ENCODE measurements around the gene RPL37. TPM values are rescaled to one million over a fixed set of nuclear protein-coding genes. Genes with fewer than 3 reads are reported as not detected.
"Not testable (repeated sequence)": the region's sequence is repeated elsewhere in the genome, so short reads cannot be mapped to it uniquely, and the experiment has no call there.

Gene RPL37
- total RNA-seq, 1 experiment from 2014 or later = 145 TPM

DNA sequence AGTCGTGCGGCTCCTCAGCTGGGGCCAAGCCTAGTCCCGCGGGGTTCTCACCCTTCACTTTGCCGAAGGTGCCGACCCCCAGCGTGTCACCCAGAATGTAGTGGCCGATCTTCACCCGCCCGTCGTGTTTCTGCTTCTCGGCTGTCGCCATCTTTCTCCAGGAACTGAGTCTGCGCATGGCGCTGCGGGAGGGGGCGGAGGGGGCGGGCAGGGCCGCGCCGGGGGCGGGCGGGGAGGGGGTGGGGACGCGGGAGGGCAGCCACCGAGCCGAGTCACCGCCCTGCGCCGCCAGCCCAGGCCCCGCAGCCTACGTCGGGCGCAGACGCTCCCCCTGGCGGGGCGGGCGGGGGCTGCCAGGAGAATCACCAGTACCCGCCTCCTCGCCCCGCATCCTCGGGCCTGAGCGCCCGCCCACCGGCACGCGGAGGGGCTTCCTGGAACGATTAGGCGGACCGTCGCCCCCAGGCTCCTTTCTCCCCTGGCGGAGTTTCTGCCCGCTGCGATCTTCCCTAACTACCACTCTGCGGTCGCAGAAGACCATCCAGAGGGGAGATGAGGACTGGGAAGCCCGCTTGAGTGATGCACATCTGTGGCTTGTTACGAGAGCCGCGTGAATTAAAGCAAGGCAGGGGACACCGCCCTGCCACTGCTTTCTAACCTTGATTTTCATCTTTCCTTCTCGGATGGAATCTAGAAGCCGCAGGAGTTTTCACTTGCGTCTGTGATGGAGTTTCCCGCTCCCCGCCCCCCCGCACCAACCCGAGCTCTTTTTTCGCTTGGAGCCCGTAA lies 36.8 kb downstream of the RPL37 start, which contains the start of gene PRKAA1:
Gene PRKAA1 (minus strand): TSS at position 363 of the 789 bp plus-strand sequence. CDS start 185 bp downstream, at position 178.
- DNase-seq (ENCODE audit: low read depth in 1 of 2, low spot score in 2 of 2) = peak; percentile 89 to 93
- Histone ChIP-seq H3K4me1 (replicated peaks) (peaks cover 11% of the 10 kb centered on the region), H3K27me3 (replicated peaks) (no peaks in the 10 kb centered on the region)

DNA sequence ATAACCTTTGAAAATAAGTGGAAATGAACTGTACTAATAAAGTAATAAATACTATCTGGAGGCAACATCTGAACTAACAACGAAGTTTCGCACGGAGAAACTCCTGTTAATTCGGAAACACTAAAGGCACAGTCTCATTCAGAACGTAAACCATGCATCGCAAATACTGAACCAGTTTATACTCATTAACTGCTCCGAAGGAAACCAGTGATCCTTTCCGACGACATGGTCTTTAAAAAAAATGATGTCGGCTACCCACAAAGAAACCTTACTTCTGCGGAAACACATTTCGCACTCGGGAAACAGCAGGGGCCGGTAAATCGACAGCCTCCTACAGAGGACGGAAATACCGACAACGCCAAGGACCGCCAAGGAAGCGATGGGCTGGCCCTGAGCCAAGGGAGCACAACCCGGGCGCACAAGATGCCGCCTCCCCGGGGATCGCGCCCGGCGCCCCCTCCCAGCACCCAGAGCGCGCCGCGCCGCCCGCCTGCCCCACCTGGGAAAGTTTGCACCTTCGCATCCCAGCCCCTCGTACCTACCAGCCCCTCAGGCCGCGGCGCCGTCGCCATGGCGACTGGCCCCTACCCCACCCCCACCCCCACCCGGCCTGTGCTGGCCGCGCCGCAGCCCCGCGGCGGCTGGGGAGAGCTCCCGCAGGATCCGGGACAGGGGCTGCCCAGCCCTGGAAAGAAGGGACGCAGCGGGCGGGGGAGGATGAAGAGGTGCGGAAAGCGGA lies 37.6 kb downstream of the RPL37 start:
- Histone ChIP-seq H3K4me1 (replicated peaks) (peaks cover 11% of the 10 kb centered on the region), H3K9me3 (replicated peaks) (no peaks in the 10 kb centered on the region), H3K36me3 (peaks cover 24% of the 10 kb centered on the region), H3K4me3 (peak overlapping the region; percentile 57), H3K27me3 (replicated peaks) (no peaks in the 10 kb centered on the region), H3K27ac (peak overlapping the region; percentile 77)
- peak; percentile 85 to 93 for DNase-seq (ENCODE audit: low read depth in 1 of 2, low spot score in 2 of 2)

More for the DNA sequence above, 36.8 kb downstream of the RPL37 start, which contains the start of gene PRKAA1:
- Histone ChIP-seq H3K9me3 (replicated peaks) (no peaks in the 10 kb centered on the region), H3K36me3 (peaks cover 24% of the 10 kb centered on the region), H3K4me3 (peak within 1 kb of the TSS; percentile 57), H3K27ac (peak within 1 kb of the TSS; percentile 77)

DNA sequence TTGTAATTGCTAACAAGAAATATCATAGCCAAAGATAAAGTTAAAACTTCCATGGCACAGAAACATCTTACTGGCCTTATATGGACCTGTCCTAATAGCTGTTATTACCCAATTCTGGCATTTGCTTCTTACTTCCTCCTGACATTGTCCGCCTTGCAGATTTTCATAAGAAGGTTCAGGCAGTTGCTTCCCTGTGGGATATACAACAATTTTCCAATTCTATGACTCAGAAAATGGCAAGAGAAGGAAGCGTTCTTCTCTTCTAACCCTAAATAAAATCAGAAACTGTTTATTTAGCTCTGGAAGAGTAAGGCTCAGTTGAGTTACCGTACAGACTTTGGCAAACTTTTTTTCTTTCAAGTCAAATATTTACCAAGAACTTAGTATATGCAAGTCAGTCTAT lies 38.5 kb downstream of the RPL37 start:
- DNase-seq (ENCODE audit: low read depth in 1 of 2, low spot score in 2 of 2) = no peak
- peaks cover 14% of the 10 kb centered on the region for H3K4me1 ChIP-seq (replicated peaks)
- no peak overlapping the region for H3K27ac ChIP-seq
- no peaks in the 10 kb centered on the region for H3K9me3 ChIP-seq (replicated peaks)
- peak overlapping the region; percentile 57 for H3K4me3 ChIP-seq
- peaks cover 24% of the 10 kb centered on the region for H3K36me3 ChIP-seq
- H3K27me3 ChIP-seq (replicated peaks) = no peaks in the 10 kb centered on the region

DNA sequence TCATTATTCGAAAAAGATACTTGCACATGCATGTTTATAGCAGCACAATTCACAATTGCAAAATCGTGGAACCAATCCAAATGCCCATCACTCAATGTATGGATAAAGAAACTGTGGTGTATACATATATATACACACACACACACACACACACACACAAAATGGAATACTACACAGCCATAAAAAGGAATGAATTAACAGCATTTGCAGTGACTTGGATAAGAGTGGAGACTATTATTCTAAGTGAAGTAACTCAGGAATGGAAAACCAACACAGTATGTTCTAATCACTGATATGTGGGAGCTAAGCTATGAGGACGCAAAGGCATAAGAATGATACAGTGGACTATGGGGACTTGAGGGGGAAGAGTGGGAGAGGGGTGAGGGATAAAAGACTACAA lies 40.1 kb downstream of the RPL37 start:
- DNase-seq (ENCODE audit: low read depth in 1 of 2, low spot score in 2 of 2); H3K27me3 ChIP-seq (replicated peaks); H3K4me3 ChIP-seq; H3K9me3 ChIP-seq (replicated peaks); H3K27ac ChIP-seq: not testable (repeated sequence)
- Histone ChIP-seq H3K36me3 (peaks cover 27% of the 10 kb centered on the region), H3K4me1 (replicated peaks) (peaks cover 19% of the 10 kb centered on the region)

DNA sequence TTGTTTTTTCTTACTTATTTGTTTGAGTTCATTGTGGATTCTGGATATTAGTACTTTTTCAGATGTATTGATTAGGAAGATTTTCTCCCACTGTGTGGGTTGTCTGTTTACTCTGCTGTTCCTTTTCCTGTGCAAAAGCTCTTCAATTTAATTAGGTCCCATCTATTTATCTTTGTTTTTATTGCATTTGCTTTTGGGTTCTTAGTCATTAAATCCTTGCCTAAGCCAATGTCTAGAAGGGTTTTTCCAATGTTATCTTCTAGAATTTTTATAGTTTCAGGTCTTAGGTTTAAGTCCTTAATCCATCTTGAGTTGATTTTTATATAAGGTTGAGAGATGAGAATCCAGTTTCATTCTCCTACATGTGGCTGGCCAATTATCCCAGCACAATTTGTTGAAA lies 40.7 kb downstream of the RPL37 start:
- Histone ChIP-seq H3K4me1 (replicated peaks) (peaks cover 16% of the 10 kb centered on the region), H3K36me3 (peaks cover 28% of the 10 kb centered on the region)
- H3K9me3 ChIP-seq (replicated peaks); H3K27ac ChIP-seq; H3K27me3 ChIP-seq (replicated peaks); H3K4me3 ChIP-seq; DNase-seq (ENCODE audit: low read depth in 1 of 2, low spot score in 2 of 2): not testable (repeated sequence)

DNA sequence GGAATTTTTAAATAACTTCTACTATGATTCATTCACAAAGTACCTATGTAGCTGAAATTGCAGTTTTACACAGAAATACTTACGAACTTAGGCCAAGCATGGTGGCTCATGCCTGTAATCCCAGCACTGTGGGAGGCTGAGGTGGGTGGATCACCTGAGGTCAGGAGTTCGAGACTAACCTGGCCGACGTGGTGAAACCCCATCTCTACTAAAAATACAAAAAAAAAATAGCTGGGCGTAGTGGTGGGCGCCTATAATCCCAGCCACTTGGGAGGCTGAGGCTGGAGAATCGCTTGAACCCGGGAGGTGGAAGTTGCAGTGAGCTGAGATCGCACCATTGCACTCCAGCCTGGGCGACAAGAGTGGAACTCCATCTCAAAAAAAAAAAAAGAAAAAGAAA lies 42.3 kb downstream of the RPL37 start:
- H3K9me3 ChIP-seq (replicated peaks); H3K27ac ChIP-seq; H3K27me3 ChIP-seq (replicated peaks); DNase-seq (ENCODE audit: low read depth in 1 of 2, low spot score in 2 of 2); H3K4me3 ChIP-seq: not testable (repeated sequence)
- Histone ChIP-seq H3K36me3 (peaks cover 43% of the 10 kb centered on the region), H3K4me1 (replicated peaks) (peaks cover 13% of the 10 kb centered on the region; the same call in 1 of the 2 replicates)

DNA sequence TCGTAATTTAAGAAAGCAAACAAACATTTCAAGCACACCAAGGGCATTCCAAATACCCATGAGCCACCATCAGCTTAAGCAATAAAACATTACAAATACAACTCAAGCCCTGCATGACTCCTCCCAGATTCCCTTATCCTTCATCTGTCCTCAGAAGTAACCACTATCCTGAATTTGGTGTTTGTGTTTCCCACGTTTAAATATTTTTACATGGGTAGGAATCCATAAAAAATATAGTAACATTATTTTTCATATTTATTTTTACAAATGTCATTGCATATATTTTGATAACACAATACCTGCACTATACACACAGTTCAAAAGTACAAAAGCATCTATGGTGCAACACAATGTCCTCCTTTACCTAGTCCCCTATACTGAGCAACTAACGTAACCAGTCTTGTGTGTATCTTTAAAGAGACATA lies 43.3 kb downstream of the RPL37 start:
- DNase-seq (ENCODE audit: low read depth in 1 of 2, low spot score in 2 of 2) = no peak
- Histone ChIP-seq H3K36me3 (peaks cover 50% of the 10 kb centered on the region), H3K9me3 (replicated peaks) (peaks cover 7% of the 10 kb centered on the region; the same call in 1 of the 2 replicates), H3K27me3 (replicated peaks) (no peaks in the 10 kb centered on the region), H3K4me1 (replicated peaks) (peaks cover 12% of the 10 kb centered on the region; the same call in 1 of the 2 replicates), H3K27ac (no peak overlapping the region), H3K4me3 (no peak overlapping the region)

DNA sequence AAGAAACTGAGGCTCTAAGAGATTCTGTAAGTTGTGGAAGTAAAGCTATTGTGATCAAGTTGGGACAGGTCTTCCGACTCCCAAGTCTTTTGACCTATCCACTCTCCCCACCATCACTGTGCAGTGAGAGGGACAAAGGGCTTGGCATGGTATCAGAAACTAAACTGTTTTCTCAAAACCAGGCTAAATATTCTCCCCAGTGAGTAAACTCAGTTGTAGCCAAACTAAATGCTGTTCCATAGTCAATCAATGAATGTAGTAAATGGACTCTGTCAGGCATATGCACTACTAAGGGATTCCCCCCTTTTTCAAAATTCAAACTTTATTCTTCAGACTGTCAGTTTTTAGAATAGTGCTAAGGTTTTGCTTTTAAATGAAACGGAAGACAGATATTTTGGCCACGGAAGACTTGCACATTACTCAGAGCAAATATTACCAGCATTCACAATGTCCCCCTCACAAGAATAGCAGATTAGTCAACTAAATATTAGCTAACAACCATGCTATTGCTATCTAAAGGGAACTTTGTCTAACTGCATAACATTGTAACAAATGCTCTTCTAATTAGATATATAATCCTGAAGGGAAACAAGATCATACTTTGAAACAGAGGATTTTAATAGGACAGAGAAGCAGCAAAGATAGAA lies 44.0 kb downstream of the RPL37 start:
- H3K27me3 ChIP-seq (replicated peaks) = no peaks in the 10 kb centered on the region
- H3K27ac ChIP-seq = no peak overlapping the region
- H3K4me3 ChIP-seq = no peak overlapping the region
- no peak for DNase-seq (ENCODE audit: low read depth in 1 of 2, low spot score in 2 of 2)
- H3K36me3 ChIP-seq = peaks cover 47% of the 10 kb centered on the region
- H3K4me1 ChIP-seq (replicated peaks) = peaks cover 8% of the 10 kb centered on the region; the same call in 1 of the 2 replicates
- H3K9me3 ChIP-seq (replicated peaks) = peaks cover 7% of the 10 kb centered on the region; the same call in 1 of the 2 replicates

DNA sequence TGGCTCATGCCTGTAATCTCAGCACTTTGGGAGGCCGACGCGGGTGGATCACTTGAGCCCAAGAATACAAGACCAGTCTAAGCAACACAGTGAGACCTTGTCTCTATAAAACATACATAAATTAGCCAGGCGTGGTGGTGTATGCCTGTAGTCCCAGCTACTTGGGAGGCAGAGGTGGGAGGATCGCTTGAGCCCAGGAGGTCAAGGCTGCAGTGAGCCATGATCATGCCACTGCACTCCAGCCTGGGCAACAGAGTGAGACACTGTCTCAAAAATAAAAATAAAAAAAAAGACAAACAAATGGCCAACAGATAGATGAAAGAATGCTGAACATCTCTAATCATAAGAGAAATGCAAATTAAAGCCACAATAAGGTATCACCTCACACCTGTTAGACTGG lies 46.1 kb downstream of the RPL37 start:
- H3K4me3 ChIP-seq; H3K4me1 ChIP-seq (replicated peaks); H3K27me3 ChIP-seq (replicated peaks); DNase-seq (ENCODE audit: low read depth in 1 of 2, low spot score in 2 of 2); H3K9me3 ChIP-seq (replicated peaks); H3K27ac ChIP-seq: not testable (repeated sequence)
- peaks cover 33% of the 10 kb centered on the region for H3K36me3 ChIP-seq

DNA sequence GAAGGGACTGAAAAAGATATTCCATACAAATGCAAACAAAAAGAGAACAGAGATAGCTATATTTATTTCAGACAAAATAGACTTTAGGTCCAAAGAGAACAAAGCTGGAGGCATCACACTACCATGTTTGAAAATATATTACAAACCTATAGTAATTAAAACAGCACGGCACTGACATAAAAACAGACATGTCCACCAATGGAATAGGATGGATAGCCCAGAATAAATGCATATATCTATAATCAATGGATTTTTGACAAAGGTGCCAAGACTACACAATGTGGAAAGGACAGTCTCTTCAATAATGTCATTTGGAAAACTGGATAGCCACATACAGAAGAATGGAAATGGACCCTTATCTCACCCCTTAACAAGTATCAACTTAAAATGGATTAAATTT lies 47.0 kb downstream of the RPL37 start:
- H3K4me1 ChIP-seq (replicated peaks) = peaks cover 8% of the 10 kb centered on the region; the same call in 1 of the 2 replicates
- H3K27me3 ChIP-seq (replicated peaks) = no peaks in the 10 kb centered on the region
- peaks cover 7% of the 10 kb centered on the region; the same call in 1 of the 2 replicates for H3K9me3 ChIP-seq (replicated peaks)
- peaks cover 33% of the 10 kb centered on the region for H3K36me3 ChIP-seq
- H3K27ac ChIP-seq = no peak overlapping the region
- no peak overlapping the region for H3K4me3 ChIP-seq
- DNase-seq (ENCODE audit: low read depth in 1 of 2, low spot score in 2 of 2) = no peak

DNA sequence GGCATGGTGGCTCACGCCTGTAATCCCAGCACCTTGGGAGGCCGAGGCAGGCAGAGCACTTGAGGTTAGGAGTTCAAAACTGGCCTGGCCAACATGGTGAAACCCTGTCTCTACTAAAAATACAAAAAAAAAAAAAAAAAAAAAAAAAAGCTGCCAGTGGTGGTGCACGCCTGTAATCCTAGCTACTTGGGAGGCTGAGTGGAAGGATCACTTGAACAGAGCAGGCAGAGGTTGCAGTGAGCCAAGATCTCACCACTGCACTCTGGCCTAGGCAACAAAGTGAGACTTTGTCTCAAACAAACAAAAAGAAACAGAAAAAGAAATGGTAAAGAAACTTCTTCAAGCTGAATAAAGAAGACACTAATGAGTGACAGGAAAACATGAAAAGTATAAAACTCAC lies 48.4 kb downstream of the RPL37 start:
- not testable (repeated sequence) for H3K27ac ChIP-seq; H3K27me3 ChIP-seq (replicated peaks); H3K9me3 ChIP-seq (replicated peaks); H3K4me1 ChIP-seq (replicated peaks); DNase-seq (ENCODE audit: low read depth in 1 of 2, low spot score in 2 of 2); H3K4me3 ChIP-seq
- H3K36me3 ChIP-seq = peaks cover 36% of the 10 kb centered on the region

DNA sequence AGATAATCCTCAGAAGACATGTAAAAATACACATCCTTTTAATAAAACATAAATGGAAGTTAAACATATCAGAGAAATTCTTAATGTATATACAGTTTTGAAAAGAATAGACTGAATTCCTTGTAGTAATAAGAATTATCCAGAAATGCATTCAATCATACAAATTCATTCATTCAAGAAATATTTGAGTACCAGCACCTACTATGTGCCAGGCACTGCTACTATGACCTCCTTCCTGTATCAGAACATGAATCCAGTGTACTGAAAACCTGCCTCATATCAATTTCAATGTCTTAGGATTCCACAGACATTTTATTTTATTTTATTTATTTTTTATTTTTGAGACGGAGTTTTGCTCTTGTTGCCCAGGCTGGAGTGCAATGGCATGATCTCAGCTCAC lies 50.1 kb downstream of the RPL37 start:
- H3K27ac ChIP-seq = no peak overlapping the region
- no peak for DNase-seq (ENCODE audit: low read depth in 1 of 2, low spot score in 2 of 2)
- peaks cover 7% of the 10 kb centered on the region; the same call in 1 of the 2 replicates for H3K9me3 ChIP-seq (replicated peaks)
- H3K4me3 ChIP-seq = no peak overlapping the region
- no peaks in the 10 kb centered on the region for H3K27me3 ChIP-seq (replicated peaks)
- no peaks in the 10 kb centered on the region for H3K4me1 ChIP-seq (replicated peaks)
- peaks cover 35% of the 10 kb centered on the region for H3K36me3 ChIP-seq

DNA sequence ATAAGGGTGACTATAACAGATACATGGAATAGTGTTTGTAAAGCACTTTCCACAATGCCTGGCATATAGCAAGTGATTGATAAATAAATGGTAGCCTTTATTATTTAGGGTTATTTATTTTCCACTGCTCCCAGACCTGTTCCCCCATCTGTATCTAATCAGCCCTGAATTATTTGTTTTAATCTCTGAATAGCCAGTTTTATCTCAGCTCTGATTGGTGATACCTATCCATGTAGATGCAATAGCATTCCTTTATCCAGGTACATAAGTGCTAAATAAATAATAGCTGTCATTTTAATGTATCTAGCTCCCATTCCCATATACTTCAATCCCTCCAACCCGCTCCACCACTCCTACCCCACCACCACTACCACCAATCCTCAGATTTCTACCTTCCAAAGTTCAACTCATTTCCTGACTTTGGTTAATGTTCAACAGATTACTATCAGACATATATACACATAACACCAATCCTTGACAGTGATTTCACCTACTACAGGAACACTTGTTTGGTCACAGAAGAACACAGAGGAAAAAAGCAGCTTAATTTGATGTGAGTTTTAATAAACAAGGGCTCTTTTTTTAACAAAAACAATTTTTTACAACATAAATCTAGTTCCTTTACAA lies 50.9 kb downstream of the RPL37 start:
- Histone ChIP-seq H3K27ac (no peak overlapping the region), H3K36me3 (peaks cover 31% of the 10 kb centered on the region), H3K9me3 (replicated peaks) (peaks cover 7% of the 10 kb centered on the region; the same call in 1 of the 2 replicates), H3K4me1 (replicated peaks) (no peaks in the 10 kb centered on the region), H3K27me3 (replicated peaks) (no peaks in the 10 kb centered on the region), H3K4me3 (no peak overlapping the region)
- DNase-seq (ENCODE audit: low read depth in 1 of 2, low spot score in 2 of 2) = no peak

Measured in SJSA1 (cell line).